ENCODE measurements around the gene GPD1.
A peak's percentile ranks its signal among the peaks of the same experiment; 100 is the strongest.
"Not testable (repeated sequence)": the region's sequence is repeated elsewhere in the genome, so short reads cannot be mapped to it uniquely, and the experiment has no call there.

GPD1 gene

GRCh38 chr12:50083301-50083700 is 20.5 kb upstream of the GPD1 start:
- TF ChIP-seq POLR2A (IDR thresholded peaks at IDR 0.05; ENCODE audit: extremely low read depth, insufficient read length) (no peak), MYC (IDR thresholded peaks at IDR 0.05; ENCODE audit: low read depth, low read length) (no peak), CTCF (IDR thresholded peaks at IDR 0.05; ENCODE audit: low read depth, low read length) (no peak), MAX (IDR thresholded peaks at IDR 0.05; ENCODE audit: low read depth, low read length) (no peak)
- no peak for DNase-seq (ENCODE audit: low read depth)
- no peak overlapping the region for H3K4me3 ChIP-seq (ENCODE audit: low read depth, low read length)

GRCh38 chr12:50084409-50084774 is 19.4 kb upstream of the GPD1 start:
- H3K4me3 ChIP-seq (ENCODE audit: low read depth, low read length), result peak overlapping the region; percentile 79
- not testable (repeated sequence) for DNase-seq (ENCODE audit: low read depth)

- peak; percentile 98 for DNase-seq (ENCODE audit: low read depth)
- peak within 1 kb of the TSS; percentile 79 for H3K4me3 ChIP-seq (ENCODE audit: low read depth, low read length)
Observed at GRCh38 chr12:50084775-50085614, 18.8 kb upstream of the GPD1 start, which contains the start of gene SMARCD1. SMARCD1 (plus strand) TSS chr12:50085342; CDS start chr12:50085370, 28 bp downstream.

GRCh38 chr12:50085615-50086072 is 18.2 kb upstream of the GPD1 start:
- no peak for DNase-seq (ENCODE audit: low read depth)
- peak overlapping the region; percentile 79 for H3K4me3 ChIP-seq (ENCODE audit: low read depth, low read length)
- TF ChIP-seq POLR2A (IDR thresholded peaks at IDR 0.05; ENCODE audit: extremely low read depth, insufficient read length) (no peak), MAX (IDR thresholded peaks at IDR 0.05; ENCODE audit: low read depth, low read length) (no peak), MYC (IDR thresholded peaks at IDR 0.05; ENCODE audit: low read depth, low read length) (no peak), CTCF (IDR thresholded peaks at IDR 0.05; ENCODE audit: low read depth, low read length) (no peak)

More at GRCh38 chr12:50084775-50085614, 18.8 kb upstream of the GPD1 start, which contains the start of gene SMARCD1:
- TF ChIP-seq POLR2A (IDR thresholded peaks at IDR 0.05; ENCODE audit: extremely low read depth, insufficient read length) (peak; percentile 50), MAX (IDR thresholded peaks at IDR 0.05; ENCODE audit: low read depth, low read length) (no peak), CTCF (IDR thresholded peaks at IDR 0.05; ENCODE audit: low read depth, low read length) (peak; percentile 87), MYC (IDR thresholded peaks at IDR 0.05; ENCODE audit: low read depth, low read length) (no peak)

GRCh38 chr12:50086148-50086547 is 17.7 kb upstream of the GPD1 start:
- no peak for DNase-seq (ENCODE audit: low read depth)
- peak overlapping the region; percentile 79 for H3K4me3 ChIP-seq (ENCODE audit: low read depth, low read length)
- no peak for TF ChIP-seq MYC (IDR thresholded peaks at IDR 0.05; ENCODE audit: low read depth, low read length)
- no peak for TF ChIP-seq MAX (IDR thresholded peaks at IDR 0.05; ENCODE audit: low read depth, low read length)
- no peak for TF ChIP-seq POLR2A (IDR thresholded peaks at IDR 0.05; ENCODE audit: extremely low read depth, insufficient read length)
- no peak for TF ChIP-seq CTCF (IDR thresholded peaks at IDR 0.05; ENCODE audit: low read depth, low read length)

GRCh38 chr12:50087151-50087550 is 16.7 kb upstream of the GPD1 start:
- TF ChIP-seq CTCF (IDR thresholded peaks at IDR 0.05; ENCODE audit: low read depth, low read length) (no peak), POLR2A (IDR thresholded peaks at IDR 0.05; ENCODE audit: extremely low read depth, insufficient read length) (no peak), MAX (IDR thresholded peaks at IDR 0.05; ENCODE audit: low read depth, low read length) (no peak)
- no peak overlapping the region for H3K4me3 ChIP-seq (ENCODE audit: low read depth, low read length)
- DNase-seq (ENCODE audit: low read depth), result no peak

Measured in NB4 (cell line).